CD4-positive, alpha-beta T cell (primary cell): ENCODE data around the gene POLR3C. TPM values are rescaled to one million over a fixed set of nuclear protein-coding genes. Genes with fewer than 3 reads are reported as not detected.

Source experiments
- ATAC-seq: fragments of 200-7000 bp; cut with Tn5 transposase; one replicate; pipeline ENCODE4 v1.10.0; 2022; ENCODE audit warnings: mild to moderate bottlenecking; ENCODE audit not compliant: poor library complexity
- CTCF ChIA-PET: fragments of 350-600 bp; sonication (Branson Sonifier 250); formaldehyde crosslinking; loops from one replicate; lab custom pipeline; 2021; ENCODE audit warnings: antibody characterized with exemption, inconsistent platforms; lab: Charles Lee
- POLR2A ChIA-PET: fragments of 350-600 bp; sonication (Branson Sonifier 250); formaldehyde crosslinking; loops from one replicate; lab custom pipeline; 2021; ENCODE audit warnings: antibody characterized with exemption, inconsistent platforms; lab: Charles Lee
- DNase-seq, 14 experiments: peaks; one replicate each; pipeline ENCODE4 v3.0.0-alpha.2; 2013 to 2020; ENCODE audit warnings: mixed read lengths in 2 of 14
- H3K27ac ChIP-seq, 2 donors: one replicate each; pipeline versions ENCODE4 v1.5.1 to v1.7.0; 2013; ENCODE audit warnings: low read length in 2 of 2, low read depth in 1 of 2, mild to moderate bottlenecking in 1 of 2
- H3K27me3 ChIP-seq, 2 experiments: 1 replicate in 1 of 2; 2 replicates in 1 of 2; pipeline versions ENCODE4 v1.6.1 to v1.7.0; 2013; ENCODE audit warnings: low read length in 2 of 2, control low read depth in 1 of 2, mild to moderate bottlenecking in 1 of 2, moderate library complexity in 1 of 2; ENCODE audit not compliant: insufficient read depth in 2 of 2, control insufficient read depth in 1 of 2
- H3K36me3 ChIP-seq: one replicate; pipeline ENCODE4 v1.6.1; 2013; ENCODE audit warnings: low read length, control low read depth; ENCODE audit not compliant: insufficient read depth
- H3K4me1 ChIP-seq: one replicate; pipeline ENCODE4 v1.6.1; 2013; ENCODE audit warnings: low read length, control low read depth; ENCODE audit not compliant: insufficient read depth
- H3K4me3 ChIP-seq: one replicate; pipeline ENCODE4 v1.5.1; 2013; ENCODE audit warnings: mild to moderate bottlenecking, low read length, moderate library complexity
- H3K9me3 ChIP-seq, 2 experiments: 1 replicate in 1 of 2; 2 replicates in 1 of 2; pipeline versions ENCODE4 v1.6.1 to v1.7.0; 2013; ENCODE audit warnings: low read length in 2 of 2, mild to moderate bottlenecking in 2 of 2, control low read depth in 1 of 2, moderate library complexity in 1 of 2; ENCODE audit not compliant: control insufficient read depth in 1 of 2, insufficient read depth in 1 of 2
- H3K27ac Mint-ChIP-seq: one replicate; pipeline ENCODE4 v1.8.0; 2020; ENCODE audit warnings: mixed read lengths
- H3K27me3 Mint-ChIP-seq: one replicate; pipeline ENCODE4 v1.8.0; 2021; ENCODE audit warnings: mixed read lengths
- H3K36me3 Mint-ChIP-seq: one replicate; pipeline ENCODE4 v1.8.0; 2021; ENCODE audit warnings: low read depth, mixed read lengths
- H3K4me1 Mint-ChIP-seq: one replicate; pipeline ENCODE4 v1.8.0; 2021; ENCODE audit warnings: low read depth, mixed read lengths
- H3K4me3 Mint-ChIP-seq: one replicate; pipeline ENCODE4 v1.8.0; 2020; ENCODE audit warnings: mild to moderate bottlenecking, mixed read lengths
- H3K9me3 Mint-ChIP-seq: one replicate; pipeline ENCODE4 v1.8.0; 2020; ENCODE audit warnings: mixed read lengths
- CTCF ChIP-seq: fragments of 200-600 bp; IDR thresholded peaks from one replicate; pipeline ENCODE4 v1.8.0; 2022; ENCODE audit warnings: antibody characterized with exemption, mild to moderate bottlenecking
- intact Hi-C, 2 experiments: fragments of 100-400 bp; cut with DNase I in 1 of 2; cut with micrococcal nuclease in 1 of 2; formaldehyde crosslinking; loops; one replicate each; pipeline versions ENCODE4 v1.15.1 to v1.9.0; 2023 to 2025; cut with DNase I, micrococcal nuclease
- total RNA-seq, 174 experiments: library from RNA in 2 of 174; stranded (reverse) in 2 of 174; gene quantifications; one replicate each; pipeline ENCODE4 v1.2.3 and lab custom pipeline; 2021 to 2026

Gene POLR3C
- total RNA-seq, 2 experiments from 2014 or later, result 18.6 to 19.9 TPM

GRCh38 chr1:145858901-145859490 is 35.0 kb downstream of the POLR3C start, which contains the start of gene PIAS3:
Gene PIAS3 (minus strand): TSS chr1:145859081. CDS start chr1:145858990, 91 bp downstream.
- DNase-seq (peak; percentile 61 to 90 (median 75)), ATAC-seq (peak; percentile 79)
- Mint-ChIP-seq H3K27me3 (no peaks in the 10 kb centered on the region), H3K4me3 (peak within 1 kb of the TSS; percentile 98), H3K4me1 (peaks cover 20% of the 10 kb centered on the region), H3K36me3 (peaks cover 37% of the 10 kb centered on the region), H3K9me3 (no peaks in the 10 kb centered on the region), H3K27ac (peak within 1 kb of the TSS; percentile 85)
- no peaks in the 10 kb centered on the region for H3K27me3 ChIP-seq
- intact Hi-C loops, result loop anchor here (1.0 to 5.0 kb wide), 7 partner anchors 14 to 100 kb away; partner anchors contain the start of genes PEX11B (in 2 of the 2), ANKRD35 (in 1 of the 2), LIX1L (in 1 of the 2) and NUDT17 (in 1 of the 2)
- H3K27ac ChIP-seq, result peak within 1 kb of the TSS; percentile 32 to 67
- CTCF ChIA-PET, result interaction anchor here (1.0 to 4.2 kb wide), 8 partner anchors 8 to 174 kb away, joined by 3 to 71 read pairs (median 4); partner anchors contain the start of genes ITGA10, NUDT17 and PEX11B
- H3K36me3 ChIP-seq, result peaks cover 22% of the 10 kb centered on the region
- H3K4me3 ChIP-seq, result peak within 1 kb of the TSS; percentile 75
- TF ChIP-seq CTCF, result no peak
- H3K9me3 ChIP-seq, result no peaks in the 10 kb centered on the region
- POLR2A ChIA-PET, result interaction anchor here (0.6 to 4.8 kb wide), 30 partner anchors 10 to 193 kb away, joined by 3 to 120 read pairs (median 6); partner anchors contain the start of genes ANKRD34A, ANKRD35, ITGA10 and LIX1L
- peaks cover 22% of the 10 kb centered on the region for H3K4me1 ChIP-seq

- DNase-seq, result peak; percentile 37 to 86 (median 65)
- ATAC-seq, result peak; percentile 61
These were observed 35.6 kb downstream of the POLR3C start for GRCh38 chr1:145859491-145860023.

More at GRCh38 chr1:145859491-145860023, 35.6 kb downstream of the POLR3C start:
- H3K27ac Mint-ChIP-seq, result peak overlapping the region; percentile 85
- peaks cover 20% of the 10 kb centered on the region for H3K4me1 Mint-ChIP-seq
- no peaks in the 10 kb centered on the region for H3K27me3 Mint-ChIP-seq
- H3K9me3 ChIP-seq, result no peaks in the 10 kb centered on the region
- POLR2A ChIA-PET, result interaction anchor here (0.6 to 4.8 kb wide), 29 partner anchors 9 to 192 kb away, joined by 3 to 120 read pairs (median 7); partner anchors contain the start of genes ANKRD34A, ANKRD35, ITGA10 and LIX1L
- no peak for TF ChIP-seq CTCF
- H3K27ac ChIP-seq, result peak overlapping the region; percentile 32 to 67
- intact Hi-C loops, result loop anchor here (1.0 to 5.0 kb wide), 7 partner anchors 15 to 99 kb away; partner anchors contain the start of genes PEX11B (in 2 of the 2), ANKRD35 (in 1 of the 2), LIX1L (in 1 of the 2) and NUDT17 (in 1 of the 2)
- H3K9me3 Mint-ChIP-seq, result no peaks in the 10 kb centered on the region
- H3K27me3 ChIP-seq, result no peaks in the 10 kb centered on the region
- H3K4me1 ChIP-seq, result peaks cover 22% of the 10 kb centered on the region
- peak overlapping the region; percentile 98 for H3K4me3 Mint-ChIP-seq
- CTCF ChIA-PET, result interaction anchor here (1.0 to 4.2 kb wide), 7 partner anchors 9 to 173 kb away, joined by 3 to 71 read pairs (median 4); partner anchors contain the start of genes NUDT17 and PEX11B
- H3K4me3 ChIP-seq, result peak overlapping the region; percentile 75
- peaks cover 17% of the 10 kb centered on the region for H3K36me3 ChIP-seq
- H3K36me3 Mint-ChIP-seq, result peaks cover 31% of the 10 kb centered on the region
